Neuronal stem cell (in vitro differentiated cells): ENCODE measurements around the gene CDC20B.

ENCODE experiments used
- DNase-seq: peaks from one replicate; pipeline ENCODE4 v3.0.0-alpha.2; 2013; ENCODE audit warnings: low spot score
- H2AFZ ChIP-seq: one replicate; pipeline ENCODE4 v1.6.1; 2013; ENCODE audit warnings: mild to moderate bottlenecking, low read length, inconsistent platforms
- H2AK5ac ChIP-seq: 2 replicates; pipeline ENCODE4 v1.6.1; 2013; ENCODE audit warnings: low read depth, mild to moderate bottlenecking, inconsistent platforms, low read length, moderate library complexity, mixed read lengths
- H2BK120ac ChIP-seq: 2 replicates; pipeline ENCODE4 v1.6.1; 2013; ENCODE audit warnings: low read depth, mild to moderate bottlenecking, inconsistent platforms, low read length, moderate library complexity, mixed read lengths
- H2BK12ac ChIP-seq: one replicate; pipeline ENCODE4 v1.6.1; 2013; ENCODE audit warnings: low read length, inconsistent platforms
- H2BK15ac ChIP-seq: 2 replicates; pipeline ENCODE4 v1.6.1; 2013; ENCODE audit warnings: mild to moderate bottlenecking, low read length, inconsistent platforms, mixed read lengths
- H2BK5ac ChIP-seq: one replicate; pipeline ENCODE4 v1.6.1; 2013; ENCODE audit warnings: inconsistent platforms, mild to moderate bottlenecking, low read length, moderate library complexity
- H3K14ac ChIP-seq: one replicate; pipeline ENCODE4 v1.6.1; 2013; ENCODE audit warnings: low read length, inconsistent platforms
- H3K18ac ChIP-seq: 2 replicates; pipeline ENCODE4 v1.6.1; 2013; ENCODE audit warnings: low read length, inconsistent platforms
- H3K23ac ChIP-seq: 2 replicates; pipeline ENCODE4 v1.6.1; 2013; ENCODE audit warnings: low read depth, mild to moderate bottlenecking, mixed read lengths, low read length, inconsistent platforms; ENCODE audit not compliant: poor library complexity
- H3K27ac ChIP-seq: replicated peaks from 3 replicates; pipeline ENCODE4 v1.5.1; 2013; ENCODE audit warnings: low read length, inconsistent platforms
- H3K27me3 ChIP-seq, 3 experiments: 2 replicates each; pipeline ENCODE4 v1.6.1; 2013; ENCODE audit warnings: low read length in 3 of 3, mild to moderate bottlenecking in 2 of 3, inconsistent platforms in 1 of 3, low read depth in 1 of 3, mixed read lengths in 1 of 3, moderate library complexity in 1 of 3; ENCODE audit not compliant: control insufficient read depth in 3 of 3, insufficient read depth in 3 of 3
- H3K36me3 ChIP-seq, 2 donors: replicated peaks in 1 of 2; 2 replicates each; pipeline ENCODE4 v1.6.1; 2013; ENCODE audit warnings: low read length in 2 of 2; ENCODE audit not compliant: control insufficient read depth in 2 of 2, insufficient read depth in 2 of 2
- H3K4ac ChIP-seq: 2 replicates; pipeline ENCODE4 v1.6.1; 2013; ENCODE audit warnings: inconsistent platforms, mild to moderate bottlenecking, low read length, moderate library complexity
- H3K4me1 ChIP-seq, 2 donors: 1 replicate in 1 of 2; 2 replicates in 1 of 2; pipeline ENCODE4 v1.6.1; 2013; ENCODE audit warnings: low read length in 2 of 2, low read depth in 1 of 2; ENCODE audit not compliant: control insufficient read depth in 2 of 2, insufficient read depth in 1 of 2
- H3K4me2 ChIP-seq: one replicate; pipeline ENCODE4 v1.6.1; 2013; ENCODE audit warnings: mild to moderate bottlenecking, low read length, inconsistent platforms; ENCODE audit not compliant: insufficient read depth, poor library complexity, severe bottlenecking
- H3K4me3 ChIP-seq, 2 donors: 2 replicates each; pipeline ENCODE4 v1.5.1; 2013; ENCODE audit warnings: low read length in 2 of 2, mild to moderate bottlenecking in 2 of 2, inconsistent platforms in 1 of 2, moderate library complexity in 1 of 2
- H3K79me1 ChIP-seq: one replicate; pipeline ENCODE4 v1.6.1; 2013; ENCODE audit warnings: low read depth, mild to moderate bottlenecking, inconsistent platforms, low read length, moderate library complexity
- H3K9ac ChIP-seq: one replicate; pipeline ENCODE4 v1.6.1; 2013; ENCODE audit warnings: mild to moderate bottlenecking, low read depth, low read length, inconsistent platforms; ENCODE audit not compliant: poor library complexity
- H3K9me3 ChIP-seq, 2 donors: replicated peaks in 1 of 2; 2 replicates each; pipeline versions ENCODE3 to v1.6.1; 2013; ENCODE audit warnings: low read length in 2 of 2, mild to moderate bottlenecking in 2 of 2, inconsistent platforms in 1 of 2, low read depth in 1 of 2, mixed read lengths in 1 of 2, moderate library complexity in 1 of 2; ENCODE audit not compliant: control insufficient read depth in 2 of 2, insufficient read depth in 1 of 2
- H4K8ac ChIP-seq: one replicate; pipeline ENCODE4 v1.6.1; 2013; ENCODE audit warnings: low read depth, mild to moderate bottlenecking, inconsistent platforms, low read length, moderate library complexity
- H4K91ac ChIP-seq: one replicate; pipeline ENCODE4 v1.6.1; 2013; ENCODE audit warnings: low read length, low read depth, mild to moderate bottlenecking, inconsistent platforms; ENCODE audit not compliant: poor library complexity
- WGBS, 2 donors: extraction: QIAGEN DNeasy Blood & Tissue Kit; methylation state at CpG; one replicate each; pipeline ENCODE4 v1.1.7; 2013; ENCODE audit warnings: missing lambda C conversion rate in 2 of 2, mixed read lengths in 1 of 2; ENCODE audit not compliant: insufficient read length in 2 of 2, insufficient replicate concordance in 1 of 2; ENCODE audit errors: extremely low coverage in 2 of 2; 5-methylcytosine and 5-hydroxymethylcytosine counted together

The CDC20B gene

DNA sequence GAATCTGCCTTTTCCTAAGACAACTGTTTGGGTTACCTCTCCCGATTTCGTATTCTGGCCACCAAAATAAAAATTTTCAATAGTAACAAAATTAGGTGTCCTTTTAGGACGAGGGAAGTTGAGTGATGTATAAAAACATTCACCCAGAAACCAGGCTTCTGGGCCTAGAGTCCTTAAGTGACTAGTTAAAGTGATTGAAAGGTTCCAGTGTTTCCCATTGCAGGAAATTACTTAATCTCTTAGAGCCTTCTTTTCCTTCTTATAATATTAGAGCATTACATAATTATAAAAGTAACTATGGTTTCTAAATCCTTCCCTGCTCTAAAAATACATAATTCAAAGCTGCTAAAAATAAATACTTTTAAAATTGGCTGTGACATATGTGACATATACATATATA lies 46.8 kb upstream of the CDC20B start:
- no peak overlapping the region for H3K14ac ChIP-seq
- H4K8ac ChIP-seq: no peak overlapping the region
- WGBS, 2 donors: no CpG with 5 or more reads among the region's 3 CpGs
- H3K4me2 ChIP-seq: no peak overlapping the region
- H3K9me3 ChIP-seq: peaks cover 3 to 12% of the 10 kb centered on the region in 2 donors
- H3K36me3 ChIP-seq: no peaks in the 10 kb centered on the region
- H2AK5ac ChIP-seq: no peak overlapping the region
- H2BK15ac ChIP-seq: no peak overlapping the region
- H2BK120ac ChIP-seq: no peak overlapping the region
- H3K79me1 ChIP-seq: no peaks in the 10 kb centered on the region
- no peak overlapping the region for H3K18ac ChIP-seq
- H3K4ac ChIP-seq: no peak overlapping the region
- H2AFZ ChIP-seq: no peak overlapping the region
- H3K4me3 ChIP-seq: no peak overlapping the region
- H4K91ac ChIP-seq: no peak overlapping the region
- H3K27ac ChIP-seq: no peak overlapping the region
- no peak overlapping the region for H2BK5ac ChIP-seq
- DNase-seq: no peak
- peaks cover 5 to 7% of the 10 kb centered on the region in 2 donors for H3K4me1 ChIP-seq
- no peak overlapping the region for H2BK12ac ChIP-seq
- H3K9ac ChIP-seq: no peak overlapping the region
- H3K27me3 ChIP-seq: peaks cover 37 to 82% (median 56%) of the 10 kb centered on the region in 3 experiments
- H3K23ac ChIP-seq: no peak overlapping the region

DNA sequence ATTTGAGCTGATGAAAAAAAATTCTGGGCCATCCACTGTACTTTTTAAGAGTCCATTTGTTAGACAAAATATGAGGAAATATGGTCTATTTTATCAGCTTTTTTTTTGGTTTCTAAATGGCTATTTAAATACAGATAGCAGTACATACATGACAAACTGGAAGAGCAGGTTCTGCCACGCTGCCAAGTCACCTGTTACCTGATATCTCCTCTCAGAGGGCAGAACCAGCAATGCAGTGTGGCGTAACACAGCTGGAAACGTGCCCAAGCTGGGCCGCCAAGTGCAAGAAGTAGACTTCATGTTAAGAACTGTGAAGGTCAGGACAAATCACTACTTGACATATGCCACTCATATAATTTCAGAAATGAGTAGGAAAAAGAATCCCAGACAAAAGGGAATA lies 46.0 kb upstream of the CDC20B start:
- WGBS, 2 donors: no CpG with 5 or more reads among the region's 4 CpGs
- H3K27ac ChIP-seq: no peak overlapping the region
- H4K8ac ChIP-seq: no peak overlapping the region
- H2AK5ac ChIP-seq: no peak overlapping the region
- no peak overlapping the region for H3K4me2 ChIP-seq
- H2BK120ac ChIP-seq: no peak overlapping the region
- H2BK15ac ChIP-seq: no peak overlapping the region
- H3K14ac ChIP-seq: no peak overlapping the region
- H3K18ac ChIP-seq: no peak overlapping the region
- no peak overlapping the region for H2AFZ ChIP-seq
- no peaks in the 10 kb centered on the region for H3K79me1 ChIP-seq
- H3K9me3 ChIP-seq: peaks cover 3 to 12% of the 10 kb centered on the region in 2 donors
- no peak overlapping the region for H3K23ac ChIP-seq
- H3K4ac ChIP-seq: no peak overlapping the region
- no peak overlapping the region for H2BK5ac ChIP-seq
- H3K4me3 ChIP-seq: no peak overlapping the region
- no peak overlapping the region for H4K91ac ChIP-seq
- DNase-seq: no peak
- peaks cover 5 to 7% of the 10 kb centered on the region in 2 donors for H3K4me1 ChIP-seq
- H2BK12ac ChIP-seq: no peak overlapping the region
- peaks cover 33 to 80% (median 48%) of the 10 kb centered on the region in 3 experiments for H3K27me3 ChIP-seq
- H3K36me3 ChIP-seq: no peaks in the 10 kb centered on the region
- no peak overlapping the region for H3K9ac ChIP-seq

DNA sequence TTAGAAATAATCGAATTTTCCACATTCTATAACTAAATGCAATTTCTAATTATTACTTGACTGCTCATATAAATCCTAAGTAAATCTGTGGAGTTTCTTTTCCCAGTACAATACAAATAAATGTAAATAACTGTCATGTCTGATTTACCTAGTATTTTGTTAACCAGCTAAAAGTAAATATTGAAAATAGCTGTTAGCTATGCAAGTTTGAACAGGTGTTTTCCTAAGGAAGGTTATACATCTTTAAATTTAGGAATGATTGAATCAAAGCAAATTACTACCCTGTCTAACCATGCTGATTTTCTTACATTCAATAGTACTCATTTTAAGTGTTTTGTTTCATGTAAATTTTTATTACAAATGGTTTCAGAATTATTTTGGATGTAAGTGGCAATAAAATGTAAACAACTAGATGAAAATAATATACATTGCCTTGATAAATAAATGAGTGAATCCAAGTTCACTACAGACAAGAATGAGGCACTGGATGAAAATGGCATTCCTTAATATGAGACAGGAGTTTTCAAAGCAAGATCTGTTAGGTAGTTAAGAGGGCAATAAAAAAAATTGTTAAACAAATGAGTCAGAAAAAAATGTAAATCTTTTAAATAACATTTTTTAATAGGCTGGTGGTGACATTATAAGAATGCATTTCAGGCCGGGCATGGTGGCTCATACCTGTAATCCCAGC lies 38.4 kb upstream of the CDC20B start:
- DNase-seq: no peak
- no CpG with 5 or more reads among the region's 2 CpGs for WGBS, 2 donors

DNA sequence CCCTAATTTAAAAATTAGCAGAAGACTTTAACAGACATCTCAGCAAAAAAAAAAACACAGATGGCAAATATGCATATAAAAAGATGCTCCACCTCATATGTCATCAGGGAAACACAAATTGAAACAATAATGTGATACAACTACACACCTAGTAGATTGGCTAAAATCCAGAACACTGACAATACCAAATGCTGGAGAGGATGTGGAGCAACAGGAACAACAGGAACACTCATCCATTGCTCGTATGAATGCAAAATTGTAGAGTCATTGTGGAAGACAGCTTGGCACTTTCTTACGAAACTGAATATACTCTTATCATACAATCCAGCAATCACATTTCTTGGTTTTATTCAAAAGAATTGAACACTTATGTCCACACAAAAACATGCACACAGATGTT lies 32.0 kb upstream of the CDC20B start:
- Histone ChIP-seq H3K79me1 (no peaks in the 10 kb centered on the region), H3K27me3 (peaks cover 0 to 18% (median 0%) of the 10 kb centered on the region in 3 experiments), H3K27ac (no peak overlapping the region), H3K9me3 (no peaks in the 10 kb centered on the region), H2AFZ (no peak overlapping the region), H4K8ac (no peak overlapping the region), H3K9ac (no peak overlapping the region), H2AK5ac (no peak overlapping the region), H3K23ac (no peak overlapping the region), H3K14ac (no peak overlapping the region), H4K91ac (no peak overlapping the region), H3K4me3 (no peak overlapping the region), H2BK5ac (no peak overlapping the region), H3K4me1 (no peaks in the 10 kb centered on the region), H3K4ac (no peak overlapping the region), H3K36me3 (no peaks in the 10 kb centered on the region), H3K4me2 (no peak overlapping the region), H3K18ac (no peak overlapping the region), H2BK15ac (no peak overlapping the region), H2BK12ac (no peak overlapping the region), H2BK120ac (no peak overlapping the region)
- WGBS, 2 donors: no CpG with 5 or more reads among the region's 2 CpGs
- DNase-seq: no peak

More for the DNA sequence above, 38.4 kb upstream of the CDC20B start:
- no peak overlapping the region for H4K91ac ChIP-seq
- no peak overlapping the region for H2BK15ac ChIP-seq
- no peak overlapping the region for H3K23ac ChIP-seq
- no peaks in the 10 kb centered on the region for H3K36me3 ChIP-seq
- H3K4me3 ChIP-seq: no peak overlapping the region
- no peak overlapping the region for H2BK12ac ChIP-seq
- no peak overlapping the region for H4K8ac ChIP-seq
- no peak overlapping the region for H3K27ac ChIP-seq
- H2BK5ac ChIP-seq: no peak overlapping the region
- no peaks in the 10 kb centered on the region for H3K79me1 ChIP-seq
- no peaks in the 10 kb centered on the region for H3K4me1 ChIP-seq
- no peak overlapping the region for H3K4ac ChIP-seq
- peaks cover 0 to 29% (median 0%) of the 10 kb centered on the region in 3 experiments for H3K27me3 ChIP-seq
- H3K14ac ChIP-seq: no peak overlapping the region
- no peak overlapping the region for H2AK5ac ChIP-seq
- H3K18ac ChIP-seq: no peak overlapping the region
- no peak overlapping the region for H3K4me2 ChIP-seq
- H3K9ac ChIP-seq: no peak overlapping the region
- no peaks in the 10 kb centered on the region for H3K9me3 ChIP-seq
- no peak overlapping the region for H2AFZ ChIP-seq
- H2BK120ac ChIP-seq: no peak overlapping the region
